IPS-18c (cell line): ENCODE data around the gene AEN.

Source experiments
- H3K4me3 ChIP-seq: 2 replicates; pipeline ENCODE4 v1.7.0; 2013; ENCODE audit warnings: low read depth, mild to moderate bottlenecking, low read length, moderate library complexity; ENCODE audit not compliant: insufficient read depth
- H3K9me3 ChIP-seq: one replicate; pipeline ENCODE4 v1.6.1; 2013; ENCODE audit warnings: mild to moderate bottlenecking, low read length, moderate library complexity; ENCODE audit not compliant: control insufficient read depth, insufficient read depth

Gene AEN

GRCh38 chr15:88681610-88682221, 60.6 kb downstream of the AEN start:
- H3K9me3 ChIP-seq, result no peaks in the 10 kb centered on the region
- H3K4me3 ChIP-seq, result no peak overlapping the region
